DMS114 treated with DMSO at 0.1 percent for 48 hours (cell line): ENCODE data around the gene SERPING1.

Experiments
- DNase-seq: peaks from one replicate; lab custom pipeline; 2025; ENCODE audit not compliant: unreplicated experiment; lab: John Stamatoyannopoulos, UW

The SERPING1 gene

GRCh38 chr11:57597461-57597915 lies at the start of gene SERPING1:
SERPING1 (plus strand) TSS chr11:57597685; CDS start chr11:57598271, 586 bp downstream.
- no peak for DNase-seq

GRCh38 chr11:57547854-57548377 lies 49.6 kb upstream of the SERPING1 start:
- DNase-seq, result no peak

GRCh38 chr11:57549983-57550382 lies 47.5 kb upstream of the SERPING1 start:
- no peak for DNase-seq

- DNase-seq, result no peak
Observed at GRCh38 chr11:57551941-57552340, 45.5 kb upstream of the SERPING1 start.

GRCh38 chr11:57552479-57552878 lies 45.0 kb upstream of the SERPING1 start:
- no peak for DNase-seq

- DNase-seq, result no peak
Observed at GRCh38 chr11:57555393-57555792, 42.1 kb upstream of the SERPING1 start.

GRCh38 chr11:57556041-57556440 lies 41.4 kb upstream of the SERPING1 start:
- no peak for DNase-seq

- DNase-seq, result no peak
Observed at GRCh38 chr11:57560146-57560545, 37.3 kb upstream of the SERPING1 start.

GRCh38 chr11:57562596-57562995 lies 34.9 kb upstream of the SERPING1 start:
- DNase-seq, result no peak

- DNase-seq, result no peak
Observed at GRCh38 chr11:57566005-57566904, 31.2 kb upstream of the SERPING1 start.

DNA sequence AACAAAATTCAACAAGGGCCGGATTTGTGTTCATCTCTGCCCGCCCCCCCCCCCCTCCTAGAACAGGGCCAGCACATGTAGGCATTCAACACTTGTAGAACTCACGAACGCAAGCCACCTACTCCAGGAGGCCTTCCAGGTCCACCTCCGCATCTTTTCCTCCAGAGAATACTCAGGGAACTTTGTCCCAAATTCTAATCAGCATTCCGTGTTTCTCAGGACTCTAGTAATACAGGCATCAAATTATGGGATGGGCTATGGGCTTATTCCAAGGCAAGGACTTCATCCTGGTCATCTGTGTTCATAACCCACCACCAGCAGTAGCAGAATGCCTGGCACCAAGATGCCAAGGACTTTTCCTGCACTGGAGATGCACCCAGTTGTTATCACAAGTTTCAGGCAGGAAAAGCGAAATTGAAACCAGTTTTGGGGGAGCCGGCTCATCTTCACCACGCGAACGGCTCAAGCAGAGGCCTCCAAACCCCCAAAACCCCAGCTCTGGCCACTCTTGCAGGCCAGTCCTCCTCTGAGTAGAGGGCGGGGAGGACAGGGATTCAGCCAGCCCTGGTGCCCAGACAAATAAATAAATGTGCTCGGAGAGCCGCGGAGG lies 30.5 kb upstream of the SERPING1 start:
- no peak for DNase-seq

- no peak for DNase-seq
Observed at GRCh38 chr11:57567515-57568329, 29.8 kb upstream of the SERPING1 start, which contains the start of gene UBE2L6. UBE2L6 (minus strand) TSS chr11:57567672; CDS start chr11:57567611, 61 bp downstream.

- peak; percentile 30 for DNase-seq
Observed at GRCh38 chr11:57568330-57568766, 29.1 kb upstream of the SERPING1 start.

- no peak for DNase-seq
Observed at GRCh38 chr11:57571606-57572005, 25.9 kb upstream of the SERPING1 start.

DNA sequence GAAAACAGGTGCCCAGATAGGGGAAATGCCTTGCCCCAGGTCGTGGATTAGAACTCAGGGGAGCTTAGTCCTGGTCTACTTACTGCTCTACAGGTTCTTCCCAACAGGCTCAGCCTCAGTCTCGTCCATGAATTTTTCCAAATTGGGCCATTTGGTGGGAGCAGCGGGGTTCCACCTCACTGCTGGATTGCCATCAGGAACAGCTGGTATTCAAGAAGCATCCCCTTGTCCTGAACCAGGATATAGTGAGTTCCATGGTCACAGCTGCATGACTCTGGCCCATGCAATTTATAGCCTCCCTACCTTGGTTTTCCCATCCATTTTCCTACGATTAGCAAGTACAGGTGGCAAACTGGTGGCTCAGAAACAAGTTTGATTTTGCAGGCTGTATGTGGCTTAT lies 23.4 kb upstream of the SERPING1 start:
- DNase-seq, result no peak

DNA sequence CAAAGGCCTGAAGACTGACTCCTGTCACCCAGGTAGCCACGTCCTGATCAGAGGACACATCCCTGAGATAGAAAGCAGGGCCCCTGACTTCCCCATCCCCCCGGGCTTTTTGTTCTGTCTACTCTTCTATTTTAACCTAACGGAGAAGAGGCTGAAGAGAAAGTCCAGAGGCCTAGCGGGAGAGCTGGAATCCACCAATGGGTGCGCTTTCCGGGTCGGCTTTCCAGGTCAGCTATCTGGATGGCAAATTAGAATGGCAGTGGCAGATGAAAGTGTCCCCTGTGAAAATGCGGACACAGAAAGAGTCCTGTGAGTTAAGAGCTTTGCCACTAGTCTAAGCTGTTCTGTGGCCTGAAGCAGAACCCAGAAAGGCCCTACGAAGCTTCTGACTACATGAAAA lies 13.1 kb upstream of the SERPING1 start:
- no peak for DNase-seq

GRCh38 chr11:57585301-57585700 lies 12.2 kb upstream of the SERPING1 start:
- DNase-seq, result no peak

- no peak for DNase-seq
Observed at GRCh38 chr11:57586711-57587245, 10.7 kb upstream of the SERPING1 start.

- DNase-seq, result no peak
Observed at GRCh38 chr11:57588046-57588710, 9.3 kb upstream of the SERPING1 start.

- no peak for DNase-seq
Observed at GRCh38 chr11:57596266-57596885, 1.1 kb upstream of the SERPING1 start.
